Right lobe of liver (tissue), 6 donors: Measurements from ENCODE around the gene ZNF506. TPM values are rescaled to one million over a fixed set of nuclear protein-coding genes. Genes with fewer than 3 reads are reported as not detected.
A peak's percentile ranks its signal among the peaks of the same experiment; 100 is the strongest.
"Not testable (repeated sequence)": the region's sequence is repeated elsewhere in the genome, so short reads cannot be mapped to it uniquely, and the experiment has no call there.

Experiments
- ATAC-seq, 4 donors: fragments of 200-7000 bp; cut with Tn5 transposase; one replicate each; pipeline ENCODE4 v1.9.1; 2020; ENCODE audit warnings: mild to moderate bottlenecking in 4 of 4, moderate library complexity in 4 of 4
- DNase-seq, 3 donors: peaks; one replicate each; pipeline ENCODE4 v3.0.0-alpha.2; 2020
- H3K27ac ChIP-seq, 3 donors: fragments of 200-600 bp; one replicate each; pipeline ENCODE4 v1.8.0; 2022
- H3K27me3 ChIP-seq, 2 donors: fragments of 200-600 bp; one replicate each; pipeline ENCODE4 v1.8.0; 2022
- H3K36me3 ChIP-seq, 4 donors: fragments of 200-600 bp; sonication (generic) in 1 of 4; one replicate each; pipeline versions ENCODE4 v1.5.1 to v1.8.0; 2017 to 2022; ENCODE audit warnings: control low read depth in 1 of 4
- H3K4me1 ChIP-seq, 4 donors: fragments of 200-600 bp; sonication (generic) in 1 of 4; one replicate each; pipeline versions ENCODE4 v1.5.1 to v1.8.0; 2017 to 2022; ENCODE audit warnings: control low read depth in 1 of 4
- H3K4me3 ChIP-seq, 3 donors: fragments of 200-600 bp; one replicate each; pipeline ENCODE4 v1.8.0; 2022
- H3K9me3 ChIP-seq, 4 donors: fragments of 200-600 bp; sonication (generic) in 1 of 4; one replicate each; pipeline versions ENCODE4 v1.5.1 to v1.8.0; 2017 to 2022; ENCODE audit warnings: control low read depth in 1 of 4
- POLR2A ChIP-seq: fragments of 450-650 bp; IDR thresholded peaks from one replicate; pipeline ENCODE4 v1.6.1; 2017; ENCODE audit warnings: antibody characterized with exemption, mild to moderate bottlenecking
- WGBS: methylation state at CpG from one replicate; pipeline ENCODE4 v1.1.6; 2018; ENCODE audit warnings: low coverage, low lambda C conversion rate; ENCODE audit not compliant: insufficient coverage; ENCODE audit errors: missing lambda C conversion rate; 5-methylcytosine and 5-hydroxymethylcytosine counted together
- intact Hi-C, 2 donors: fragments of 100-400 bp; cut with DNase I; formaldehyde crosslinking; loops; one replicate each; pipeline versions ENCODE4 v1.11.2 to v1.14.1; 2022
- total RNA-seq, 6 experiments: library from RNA; depleted of rRNA in 2 of 6; stranded (reverse); fragments of >200 nt in 2 of 6; fragmentation: NEBNext Ultra II Directional in 3 of 6; extraction: Animal tissue kit (Norgen Biotek cat#: 25700) in 3 of 6; gene quantifications; one replicate each; pipeline versions ENCODE4 v1.1.0 to v1.2.4, GENCODE V29; 2016 to 2023
- TF ChIP-seq, protein P1 (sequence below), 4 donors: fragments of 200-600 bp in 3 of 4; fragments of 450-650 bp in 1 of 4; IDR thresholded peaks; one replicate each; pipeline versions ENCODE4 v1.5.1 to v1.8.0; 2016 to 2022; ENCODE audit warnings: antibody characterized with exemption in 4 of 4, mild to moderate bottlenecking in 2 of 4
- donor health status: DM: no; HTN: yes; CAD: no.
- donor health status: DM: no; HTN: no; CAD: no.
- donor health status: DM: no; HTN: no; CAD: no.
- donor health status: DM: no; HTN: yes; CAD: no.
- donor health status: DM: no; HTN: yes; CAD: no.

The ZNF506 gene
- total RNA-seq, 6 experiments from 2014 or later = 2.2 to 8.6 (median 3.2) TPM

DNA sequence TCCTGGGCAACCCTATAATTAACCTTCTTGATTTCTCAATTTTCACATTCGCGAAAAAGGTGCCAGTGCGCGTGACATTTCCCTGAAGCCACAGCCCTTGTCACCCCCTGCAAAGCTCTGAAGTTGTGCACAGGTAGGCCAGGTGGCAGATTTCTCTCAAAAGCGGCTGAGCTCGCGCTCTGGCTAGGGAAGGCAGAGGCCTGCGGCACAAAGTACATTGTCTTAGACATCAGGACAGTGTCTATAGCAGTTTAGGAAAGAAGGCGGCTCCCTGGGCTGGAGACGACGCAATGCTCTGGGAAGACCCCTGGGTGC, 45.7 kb downstream of the ZNF506 start:
- 0% methylated on average over 11 of the region's 11 CpGs for WGBS
- Histone ChIP-seq H3K27ac (peak overlapping the region in 2 of 3 donors; percentile 25 to 47), H3K9me3 (no peaks in the 10 kb centered on the region), H3K4me3 (peak overlapping the region; percentile 53 to 79 (median 71)), H3K27me3 (no peaks in the 10 kb centered on the region), H3K4me1 (peaks cover 0 to 15% (median 4%) of the 10 kb centered on the region in 4 donors), H3K36me3 (no peaks in the 10 kb centered on the region)
- peak in 1 of 4 donors; percentile 5 for ATAC-seq
- intact Hi-C loops = no loop called here
- no peak for TF ChIP-seq POLR2A
- TF ChIP-seq, protein P1, sequence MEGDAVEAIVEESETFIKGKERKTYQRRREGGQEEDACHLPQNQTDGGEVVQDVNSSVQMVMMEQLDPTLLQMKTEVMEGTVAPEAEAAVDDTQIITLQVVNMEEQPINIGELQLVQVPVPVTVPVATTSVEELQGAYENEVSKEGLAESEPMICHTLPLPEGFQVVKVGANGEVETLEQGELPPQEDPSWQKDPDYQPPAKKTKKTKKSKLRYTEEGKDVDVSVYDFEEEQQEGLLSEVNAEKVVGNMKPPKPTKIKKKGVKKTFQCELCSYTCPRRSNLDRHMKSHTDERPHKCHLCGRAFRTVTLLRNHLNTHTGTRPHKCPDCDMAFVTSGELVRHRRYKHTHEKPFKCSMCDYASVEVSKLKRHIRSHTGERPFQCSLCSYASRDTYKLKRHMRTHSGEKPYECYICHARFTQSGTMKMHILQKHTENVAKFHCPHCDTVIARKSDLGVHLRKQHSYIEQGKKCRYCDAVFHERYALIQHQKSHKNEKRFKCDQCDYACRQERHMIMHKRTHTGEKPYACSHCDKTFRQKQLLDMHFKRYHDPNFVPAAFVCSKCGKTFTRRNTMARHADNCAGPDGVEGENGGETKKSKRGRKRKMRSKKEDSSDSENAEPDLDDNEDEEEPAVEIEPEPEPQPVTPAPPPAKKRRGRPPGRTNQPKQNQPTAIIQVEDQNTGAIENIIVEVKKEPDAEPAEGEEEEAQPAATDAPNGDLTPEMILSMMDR (IDR thresholded peaks at IDR 0.05) = no peak
- no peak for DNase-seq

DNA sequence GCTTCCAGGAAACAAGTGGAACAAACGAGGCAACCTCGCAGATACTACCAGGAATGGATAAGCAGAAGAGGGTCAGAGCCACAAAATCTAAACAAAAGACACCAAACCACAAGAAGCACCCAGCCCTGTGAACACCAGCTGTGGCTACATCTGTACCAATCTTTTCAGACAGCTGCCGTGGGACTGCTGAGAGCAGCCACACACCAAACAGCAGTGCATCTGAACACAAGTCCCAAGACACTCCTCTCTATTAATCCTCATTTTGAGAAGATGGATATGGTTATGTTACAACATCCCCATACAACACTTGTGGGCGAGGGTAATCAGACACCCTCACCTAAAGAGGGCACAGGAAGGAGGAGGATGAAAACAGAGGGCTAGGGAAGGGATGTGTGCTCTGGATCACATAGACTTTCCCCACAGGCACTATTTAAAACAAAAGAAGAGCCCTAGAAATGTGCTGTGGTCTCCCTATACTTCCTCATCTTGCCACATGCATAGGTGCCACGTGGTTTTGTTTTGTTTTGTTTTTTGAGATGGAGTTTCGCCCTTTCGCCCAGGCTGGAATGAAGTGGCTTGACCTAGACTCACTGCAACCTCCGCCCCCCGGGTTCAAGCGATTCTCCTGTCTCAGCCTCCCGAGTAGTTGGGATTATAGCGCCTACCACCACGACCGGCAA, 47.1 kb downstream of the ZNF506 start:
- no peaks in the 10 kb centered on the region for H3K9me3 ChIP-seq
- H3K4me3 ChIP-seq = no peak overlapping the region
- no peaks in the 10 kb centered on the region for H3K27me3 ChIP-seq
- no peaks in the 10 kb centered on the region for H3K36me3 ChIP-seq
- no peak for TF ChIP-seq POLR2A
- TF ChIP-seq, protein P1 (IDR thresholded peaks at IDR 0.05) = no peak
- no peak overlapping the region for H3K27ac ChIP-seq
- WGBS = 80% methylated on average over 13 of the region's 14 CpGs
- intact Hi-C loops = no loop called here
- peaks cover 0 to 15% (median 4%) of the 10 kb centered on the region in 4 donors for H3K4me1 ChIP-seq
- ATAC-seq = no peak
- no peak for DNase-seq

DNA sequence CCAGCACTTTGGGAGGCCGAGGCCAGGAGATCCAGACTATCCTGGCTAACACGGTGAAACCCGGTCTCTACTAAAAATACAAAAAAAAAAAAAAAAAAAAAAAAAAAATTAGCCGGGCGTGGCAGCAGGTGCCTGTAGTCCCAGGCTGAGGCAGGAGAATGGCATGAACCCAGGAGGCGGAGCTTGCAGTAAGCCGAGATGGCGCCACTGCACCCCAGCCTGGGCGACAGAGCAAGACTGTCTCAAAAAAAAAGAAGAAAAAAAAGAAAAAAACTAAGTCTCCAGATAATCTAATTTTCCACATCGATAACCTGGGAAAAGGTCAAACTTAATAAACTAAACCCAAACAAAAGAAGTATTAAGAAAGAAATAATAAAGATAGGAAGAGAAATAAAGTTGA, 49.6 kb downstream of the ZNF506 start:
- H3K4me1 ChIP-seq, H3K9me3 ChIP-seq, H3K36me3 ChIP-seq, H3K4me3 ChIP-seq, H3K27me3 ChIP-seq, H3K27ac ChIP-seq, DNase-seq, intact Hi-C loops, ATAC-seq: not testable (repeated sequence)
- WGBS = 86% methylated on average over 6 of the region's 10 CpGs

DNA sequence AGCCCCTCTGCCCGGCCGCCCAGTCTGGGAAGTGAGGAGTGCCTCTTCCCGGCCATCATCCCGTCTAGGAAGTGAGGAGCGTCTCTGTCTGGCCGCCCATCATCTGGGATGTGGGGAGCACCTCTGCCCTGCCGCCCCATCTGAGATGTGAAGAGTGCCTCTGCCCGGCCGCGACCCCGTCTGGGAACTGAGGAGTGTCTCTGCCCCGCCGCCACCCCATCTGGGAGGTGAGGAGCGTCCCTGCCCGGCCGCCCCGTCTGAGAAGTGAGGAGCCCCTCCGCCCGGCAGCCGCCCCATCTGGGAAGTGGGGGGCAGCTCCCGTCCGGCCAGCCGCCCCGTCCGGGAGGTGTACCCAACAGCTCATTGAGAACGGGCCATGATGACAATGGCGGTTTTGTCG, 51.6 kb downstream of the ZNF506 start:
- 96% methylated on average over 9 of the region's 28 CpGs for WGBS
- H3K27ac ChIP-seq, DNase-seq, intact Hi-C loops, H3K27me3 ChIP-seq, ATAC-seq, H3K36me3 ChIP-seq, H3K9me3 ChIP-seq, H3K4me1 ChIP-seq, H3K4me3 ChIP-seq: not testable (repeated sequence)

DNA sequence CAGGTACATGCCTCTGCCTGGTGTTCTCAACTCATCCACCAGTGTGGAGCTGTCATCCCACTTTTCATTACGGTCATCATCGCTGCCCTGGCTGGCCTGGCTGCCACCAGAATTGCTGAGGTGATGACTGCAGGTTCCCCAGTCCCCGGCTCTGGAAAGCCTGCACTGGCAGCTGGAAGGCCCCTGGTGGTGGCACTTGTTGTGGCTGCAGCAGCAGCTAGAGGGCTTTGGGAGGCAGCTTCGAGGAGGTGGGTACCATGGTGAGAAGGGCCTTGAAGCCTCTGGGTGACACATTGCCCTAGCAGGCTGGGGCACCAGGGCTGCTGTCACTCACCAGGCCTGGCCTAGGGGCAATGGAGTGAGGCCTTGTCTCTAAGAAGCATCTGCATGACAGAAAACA, 63.4 kb downstream of the ZNF506 start:
- H3K4me3 ChIP-seq = no peak overlapping the region
- no peaks in the 10 kb centered on the region for H3K9me3 ChIP-seq
- H3K27me3 ChIP-seq = no peaks in the 10 kb centered on the region
- no peaks in the 10 kb centered on the region for H3K36me3 ChIP-seq
- H3K4me1 ChIP-seq = no peaks in the 10 kb centered on the region
- peak in 1 of 3 donors; percentile 47 for DNase-seq
- H3K27ac ChIP-seq = no peak overlapping the region
- 100% methylated on average over 2 of the region's 4 CpGs for WGBS
- no peak for ATAC-seq
- intact Hi-C loops = no loop called here
- TF ChIP-seq, protein P1 (IDR thresholded peaks at IDR 0.05) = no peak
- TF ChIP-seq POLR2A = no peak
